AG09309 (cell line): ENCODE measurements around the gene EXOC7.
"Not testable (repeated sequence)": the region's sequence is repeated elsewhere in the genome, so short reads cannot be mapped to it uniquely, and the experiment has no call there.

Source experiments
- DNase-seq: peaks from one replicate; pipeline ENCODE4 v3.0.0-alpha.2; 2010; ENCODE audit warnings: low read depth
- H3K4me3 ChIP-seq: 2 replicates; pipeline ENCODE4 v1.5.1; 2011; ENCODE audit warnings: mild to moderate bottlenecking, low read depth, low read length, moderate library complexity; ENCODE audit not compliant: control insufficient read depth
- TF ChIP-seq, protein P1 (sequence below): IDR thresholded peaks from 2 replicates; pipeline ENCODE4 v1.5.1; 2011; ENCODE audit warnings: mild to moderate bottlenecking, low read depth, low read length, inconsistent platforms; ENCODE audit not compliant: insufficient read depth, control insufficient read depth; ENCODE audit errors: missing control alignments

The EXOC7 gene

DNA sequence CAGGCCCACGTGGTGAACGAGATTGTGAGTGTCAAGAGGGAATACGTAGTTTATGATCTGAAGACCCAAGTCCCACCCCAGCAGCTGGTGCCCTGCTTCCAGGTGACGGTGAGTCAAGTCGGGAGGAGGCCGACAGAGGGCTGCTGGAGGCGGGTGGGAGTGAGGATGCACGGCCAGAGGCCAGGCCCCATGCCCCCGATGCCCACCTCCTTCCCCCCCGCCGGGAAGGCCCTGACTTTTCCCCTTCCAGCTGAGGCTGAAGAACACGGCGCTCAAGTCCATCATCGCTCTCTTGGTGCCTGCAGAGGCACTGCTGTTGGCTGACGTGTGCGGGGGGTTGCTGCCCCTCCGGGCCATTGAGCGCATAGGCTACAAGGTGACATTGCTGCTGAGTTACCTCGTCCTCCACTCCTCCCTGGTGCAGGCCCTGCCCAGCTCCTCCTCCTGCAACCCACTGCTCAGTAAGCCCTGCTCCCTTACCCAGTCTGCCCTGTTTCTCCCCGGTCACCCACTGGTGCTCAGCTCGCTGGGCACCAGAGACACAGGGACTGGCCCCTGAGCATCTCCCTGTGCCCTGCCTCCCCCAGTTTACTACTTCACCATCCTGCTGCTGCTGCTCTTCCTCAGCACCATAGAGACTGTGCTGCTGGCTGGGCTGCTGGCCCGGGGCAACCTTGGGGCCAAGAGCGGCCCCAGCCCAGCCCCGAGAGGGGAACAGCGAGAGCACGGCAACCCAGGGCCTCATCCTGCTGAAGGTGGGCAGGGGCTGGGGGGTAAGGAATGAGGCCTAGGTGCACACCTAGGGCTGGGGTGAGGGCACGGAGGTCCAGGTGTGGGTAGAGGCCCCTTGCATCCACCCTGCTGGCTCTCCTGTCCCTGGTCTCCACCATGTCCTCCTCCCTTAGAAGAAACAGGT is 22.0 kb downstream of the EXOC7 start:
- TF ChIP-seq, protein P1, sequence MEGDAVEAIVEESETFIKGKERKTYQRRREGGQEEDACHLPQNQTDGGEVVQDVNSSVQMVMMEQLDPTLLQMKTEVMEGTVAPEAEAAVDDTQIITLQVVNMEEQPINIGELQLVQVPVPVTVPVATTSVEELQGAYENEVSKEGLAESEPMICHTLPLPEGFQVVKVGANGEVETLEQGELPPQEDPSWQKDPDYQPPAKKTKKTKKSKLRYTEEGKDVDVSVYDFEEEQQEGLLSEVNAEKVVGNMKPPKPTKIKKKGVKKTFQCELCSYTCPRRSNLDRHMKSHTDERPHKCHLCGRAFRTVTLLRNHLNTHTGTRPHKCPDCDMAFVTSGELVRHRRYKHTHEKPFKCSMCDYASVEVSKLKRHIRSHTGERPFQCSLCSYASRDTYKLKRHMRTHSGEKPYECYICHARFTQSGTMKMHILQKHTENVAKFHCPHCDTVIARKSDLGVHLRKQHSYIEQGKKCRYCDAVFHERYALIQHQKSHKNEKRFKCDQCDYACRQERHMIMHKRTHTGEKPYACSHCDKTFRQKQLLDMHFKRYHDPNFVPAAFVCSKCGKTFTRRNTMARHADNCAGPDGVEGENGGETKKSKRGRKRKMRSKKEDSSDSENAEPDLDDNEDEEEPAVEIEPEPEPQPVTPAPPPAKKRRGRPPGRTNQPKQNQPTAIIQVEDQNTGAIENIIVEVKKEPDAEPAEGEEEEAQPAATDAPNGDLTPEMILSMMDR = no peak
- no peak overlapping the region for H3K4me3 ChIP-seq
- no peak for DNase-seq

GRCh38 chr17:76080768-76081287 is 22.8 kb downstream of the EXOC7 start:
- H3K4me3 ChIP-seq = no peak overlapping the region
- no peak for DNase-seq
- TF ChIP-seq, protein P1 = no peak

DNA sequence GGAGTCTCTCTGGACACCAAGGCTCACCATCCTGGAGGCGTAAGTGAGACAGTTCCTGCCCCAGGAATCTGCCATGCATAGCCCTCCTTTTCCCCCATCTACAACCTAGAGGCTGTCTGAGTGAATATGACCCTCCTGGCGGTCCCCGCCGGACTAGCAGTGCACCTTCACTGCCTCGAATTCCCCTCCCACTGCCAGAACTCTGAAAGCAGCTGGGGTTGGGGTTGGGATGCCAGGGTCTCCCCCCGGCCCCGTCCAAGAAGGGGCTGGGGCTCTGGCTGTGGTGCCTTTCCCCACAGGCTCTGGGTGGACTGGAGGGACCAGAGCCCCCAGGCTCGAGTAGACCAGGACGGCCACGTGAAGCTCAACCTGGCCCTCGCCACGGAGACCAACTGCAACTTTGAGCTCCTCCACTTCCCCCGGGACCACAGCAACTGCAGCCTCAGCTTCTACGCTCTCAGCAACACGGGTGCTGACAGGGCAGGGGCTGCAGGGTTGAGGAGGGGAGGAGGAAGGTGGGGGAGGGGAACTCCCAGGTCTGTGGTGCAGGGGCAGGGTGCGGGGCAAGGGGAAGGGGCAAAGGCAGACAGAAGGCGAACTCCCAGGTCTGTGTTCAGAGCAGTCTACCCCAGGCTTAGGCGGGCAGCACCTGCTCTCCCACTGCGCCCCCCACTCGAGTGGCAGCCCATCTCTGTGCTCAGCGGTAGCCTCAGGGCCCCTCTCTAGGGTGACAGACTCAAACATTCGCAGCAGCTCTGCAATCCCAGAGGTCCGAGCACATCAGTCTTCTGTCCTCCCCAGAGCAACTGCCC is 23.4 kb downstream of the EXOC7 start:
- no peak for DNase-seq
- TF ChIP-seq, protein P1 = no peak
- H3K4me3 ChIP-seq = no peak overlapping the region

GRCh38 chr17:76079535-76079955 is 24.0 kb downstream of the EXOC7 start:
- no peak overlapping the region for H3K4me3 ChIP-seq

GRCh38 chr17:76078860-76079534 is 24.6 kb downstream of the EXOC7 start, which contains the start of gene ZACN:
ZACN (plus strand) TSS chr17:76079182; CDS start chr17:76079265, 83 bp downstream.
- H3K4me3 ChIP-seq = no peak within 1 kb of the TSS
- TF ChIP-seq, protein P1 = no peak
- no peak for DNase-seq

More at GRCh38 chr17:76079535-76079955, 24.0 kb downstream of the EXOC7 start:
- no peak for DNase-seq
- TF ChIP-seq, protein P1 = no peak

- DNase-seq = not testable (repeated sequence)
Measured at GRCh38 chr17:76078370-76078769, 25.2 kb downstream of the EXOC7 start.

More at GRCh38 chr17:76078370-76078769, 25.2 kb downstream of the EXOC7 start:
- not testable (repeated sequence) for H3K4me3 ChIP-seq
